Hypothalamus (tissue), 51 donors: ENCODE data around the gene FARP1.

Experiments
- DNase-seq, 51 donors: peaks; one replicate each; lab custom pipeline; 2025; lab: John Stamatoyannopoulos, UW

Gene FARP1

GRCh38 chr13:98450539-98451111, 307.7 kb downstream of the FARP1 start:
- DNase-seq, result peak in 39 of 51 donors; percentile 3 to 85 (median 48)

- DNase-seq, result peak in 28 of 51 donors; percentile 9 to 72 (median 45)
Observed at GRCh38 chr13:98451676-98452470, 309.0 kb downstream of the FARP1 start.

- no peak for DNase-seq
Observed at GRCh38 chr13:98452851-98453843, 310.3 kb downstream of the FARP1 start.

- DNase-seq, result peak in 3 of 51 donors; percentile 12 to 42 (median 32)
Observed at GRCh38 chr13:98454389-98454881, 311.5 kb downstream of the FARP1 start.

GRCh38 chr13:98456413-98456845, 313.5 kb downstream of the FARP1 start:
- no peak for DNase-seq

- no peak for DNase-seq
Observed at GRCh38 chr13:98457053-98457452, 314.2 kb downstream of the FARP1 start.

- no peak for DNase-seq
Observed at GRCh38 chr13:98458431-98458830, 315.5 kb downstream of the FARP1 start.

- no peak for DNase-seq
Observed at GRCh38 chr13:98459171-98459681, 316.3 kb downstream of the FARP1 start.

- no peak for DNase-seq
Observed at GRCh38 chr13:98459721-98460370, 317.0 kb downstream of the FARP1 start.

GRCh38 chr13:98460516-98460915, 317.6 kb downstream of the FARP1 start:
- DNase-seq, result no peak

- no peak for DNase-seq
Observed at GRCh38 chr13:98461486-98462240, 318.8 kb downstream of the FARP1 start.

- no peak for DNase-seq
Observed at GRCh38 chr13:98462241-98462882, 319.5 kb downstream of the FARP1 start.

GRCh38 chr13:98462946-98463345, 320.1 kb downstream of the FARP1 start:
- peak in 7 of 51 donors; percentile 11 to 36 (median 22) for DNase-seq

- no peak for DNase-seq
Observed at GRCh38 chr13:98466634-98467236, 323.8 kb downstream of the FARP1 start.

- DNase-seq, result no peak
Observed at GRCh38 chr13:98467263-98467985, 324.5 kb downstream of the FARP1 start.

- DNase-seq, result no peak
Observed at GRCh38 chr13:98468361-98468760, 325.5 kb downstream of the FARP1 start.

GRCh38 chr13:98468929-98469328, 326.0 kb downstream of the FARP1 start:
- no peak for DNase-seq

- DNase-seq, result no peak
Observed at GRCh38 chr13:98470920-98471319, 328.0 kb downstream of the FARP1 start.
